OCI-LY7 (cell line): Measurements from ENCODE around the gene MYBPC1.

Source experiments
- EZH2phosphoT487 ChIP-seq: fragments of 200-600 bp; sonication (generic); IDR thresholded peaks from 2 replicates; pipeline ENCODE4 v1.6.1; 2018; ENCODE audit warnings: low read depth, borderline replicate concordance, mild to moderate bottlenecking, mixed run types, antibody characterized with exemption, low read length, moderate library complexity, mixed read lengths
- TF ChIP-seq, protein P1 (sequence below): fragments of 200-600 bp; sonication (generic); conservative IDR thresholded peaks from 2 replicates; pipeline ENCODE4 v1.5.1; 2014; ENCODE audit warnings: mild to moderate bottlenecking, antibody characterized with exemption, low read length, moderate library complexity, mixed read lengths

DNA sequence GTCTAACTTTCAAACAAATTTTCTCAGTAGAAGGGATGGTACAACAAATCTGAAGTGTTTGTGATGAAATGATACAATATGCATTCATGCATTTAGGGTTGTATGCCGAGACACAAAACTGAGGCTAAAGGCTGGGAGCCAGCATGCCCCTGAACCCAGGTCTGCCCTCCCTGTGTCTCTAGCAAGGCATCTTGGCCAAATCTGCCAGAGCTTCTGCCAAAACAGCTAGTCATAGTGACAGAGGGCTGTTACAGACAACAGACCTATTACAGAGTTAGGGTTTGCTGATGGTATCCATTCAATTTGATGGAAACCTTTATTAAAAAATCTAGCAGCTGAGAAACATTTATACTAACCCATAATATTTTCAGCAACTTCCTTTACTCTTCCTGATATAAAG is 91.4 kb downstream of the MYBPC1 start:
- TF ChIP-seq, protein P1, sequence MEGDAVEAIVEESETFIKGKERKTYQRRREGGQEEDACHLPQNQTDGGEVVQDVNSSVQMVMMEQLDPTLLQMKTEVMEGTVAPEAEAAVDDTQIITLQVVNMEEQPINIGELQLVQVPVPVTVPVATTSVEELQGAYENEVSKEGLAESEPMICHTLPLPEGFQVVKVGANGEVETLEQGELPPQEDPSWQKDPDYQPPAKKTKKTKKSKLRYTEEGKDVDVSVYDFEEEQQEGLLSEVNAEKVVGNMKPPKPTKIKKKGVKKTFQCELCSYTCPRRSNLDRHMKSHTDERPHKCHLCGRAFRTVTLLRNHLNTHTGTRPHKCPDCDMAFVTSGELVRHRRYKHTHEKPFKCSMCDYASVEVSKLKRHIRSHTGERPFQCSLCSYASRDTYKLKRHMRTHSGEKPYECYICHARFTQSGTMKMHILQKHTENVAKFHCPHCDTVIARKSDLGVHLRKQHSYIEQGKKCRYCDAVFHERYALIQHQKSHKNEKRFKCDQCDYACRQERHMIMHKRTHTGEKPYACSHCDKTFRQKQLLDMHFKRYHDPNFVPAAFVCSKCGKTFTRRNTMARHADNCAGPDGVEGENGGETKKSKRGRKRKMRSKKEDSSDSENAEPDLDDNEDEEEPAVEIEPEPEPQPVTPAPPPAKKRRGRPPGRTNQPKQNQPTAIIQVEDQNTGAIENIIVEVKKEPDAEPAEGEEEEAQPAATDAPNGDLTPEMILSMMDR, result no peak
- no peak for TF ChIP-seq EZH2phosphoT487
